NCI-H1694 treated with DMSO at 0.1 percent for 48 hours (cell line): ENCODE data around the gene SLC66A1.

Experiments
- DNase-seq: peaks from one replicate; lab custom pipeline; 2025; lab: John Stamatoyannopoulos, UW

SLC66A1 gene

GRCh38 chr1:19325368-19325957 is 13.3 kb downstream of the SLC66A1 start:
- no peak for DNase-seq

GRCh38 chr1:19325958-19326747 is 14.0 kb downstream of the SLC66A1 start:
- DNase-seq = no peak

GRCh38 chr1:19326748-19327065 is 14.6 kb downstream of the SLC66A1 start:
- no peak for DNase-seq

- DNase-seq = no peak
Observed at GRCh38 chr1:19327301-19327700, 15.2 kb downstream of the SLC66A1 start.

GRCh38 chr1:19327736-19328135 is 15.6 kb downstream of the SLC66A1 start:
- no peak for DNase-seq

GRCh38 chr1:19328486-19328885 is 16.4 kb downstream of the SLC66A1 start:
- no peak for DNase-seq

GRCh38 chr1:19329188-19329587 is 17.1 kb downstream of the SLC66A1 start:
- DNase-seq = no peak

GRCh38 chr1:19329611-19330010 is 17.5 kb downstream of the SLC66A1 start:
- no peak for DNase-seq

GRCh38 chr1:19330449-19331135 is 18.5 kb downstream of the SLC66A1 start:
- DNase-seq = no peak

GRCh38 chr1:19331262-19331878 is 19.2 kb downstream of the SLC66A1 start:
- no peak for DNase-seq

GRCh38 chr1:19332832-19333231 is 20.7 kb downstream of the SLC66A1 start:
- no peak for DNase-seq

GRCh38 chr1:19333587-19334354 is 21.6 kb downstream of the SLC66A1 start:
- no peak for DNase-seq

GRCh38 chr1:19336543-19336942 is 24.4 kb downstream of the SLC66A1 start:
- DNase-seq = no peak

GRCh38 chr1:19337289-19337688 is 25.2 kb downstream of the SLC66A1 start:
- DNase-seq = no peak

- DNase-seq = peak; percentile 48
Observed at GRCh38 chr1:19338323-19338762, 26.2 kb downstream of the SLC66A1 start.

- DNase-seq = no peak
Observed at GRCh38 chr1:19339214-19339861, 27.2 kb downstream of the SLC66A1 start.

GRCh38 chr1:19340387-19340937 is 28.3 kb downstream of the SLC66A1 start:
- DNase-seq = no peak

GRCh38 chr1:19341201-19342061 is 29.3 kb downstream of the SLC66A1 start:
- peak; percentile 44 for DNase-seq

GRCh38 chr1:19342062-19342750 is 30.1 kb downstream of the SLC66A1 start:
- DNase-seq = no peak
